SK-N-SH (cell line): ENCODE data around the gene IGFBP7. TPM values are rescaled to one million over a fixed set of nuclear protein-coding genes. Genes with fewer than 3 reads are reported as not detected.

Source experiments
- CTCF ChIA-PET: fragments of 300-600, 350-600 bp; formaldehyde crosslinking; extraction: SDS; loops from one replicate; lab custom pipeline; 2021; lab: Yijun Ruan, JAX
- POLR2A ChIA-PET: fragments of 350-600 bp; sonication (Branson Sonifier 250); formaldehyde crosslinking; extraction: SDS; loops from one replicate; lab custom pipeline; 2020; ENCODE audit warnings: antibody characterized with exemption, inconsistent platforms; lab: Yijun Ruan, JAX
- DNase-seq: peaks from one replicate; pipeline ENCODE4 v3.0.0; 2012
- H2AFZ ChIP-seq: fragments of 200-600 bp; sonication (generic); 2 replicates; pipeline ENCODE4 v1.8.1; 2016; ENCODE audit warnings: antibody characterized with exemption, mild to moderate bottlenecking, low read depth
- H3F3A ChIP-seq: fragments of 200-600 bp; sonication (generic); replicated peaks from 2 replicates; pipeline ENCODE3; 2016; ENCODE audit warnings: antibody characterized with exemption, mild to moderate bottlenecking; ENCODE audit not compliant: insufficient read depth
- H3K27ac ChIP-seq, 2 experiments: fragments of 200-500 bp in 1 of 2; fragments of 200-600 bp in 1 of 2; sonication (Bioruptor generic) in 1 of 2; sonication (generic), shearing (Covaris generic) in 1 of 2; 2 replicates each; pipeline versions ENCODE4 v1.5.1 to v1.6.1; 2014 to 2016; ENCODE audit warnings: low read depth in 2 of 2, inconsistent platforms in 1 of 2, low read length in 1 of 2, mild to moderate bottlenecking in 1 of 2, mixed read lengths in 1 of 2
- H3K27me3 ChIP-seq: fragments of 200-600 bp; sonication (generic), shearing (Covaris generic); 2 replicates; pipeline ENCODE4 v1.6.1; 2016; ENCODE audit warnings: mixed run types; ENCODE audit not compliant: insufficient read depth
- H3K36me3 ChIP-seq, 2 experiments: fragments of 200-500 bp in 1 of 2; fragments of 200-600 bp in 1 of 2; sonication (Bioruptor generic) in 1 of 2; sonication (generic) in 1 of 2; replicated peaks in 1 of 2; 2 replicates each; pipeline versions ENCODE3 to v1.5.1; 2014 to 2016; ENCODE audit warnings: low read length in 1 of 2, mild to moderate bottlenecking in 1 of 2; ENCODE audit not compliant: insufficient read depth in 2 of 2, control insufficient read depth in 1 of 2
- H3K4me1 ChIP-seq, 2 experiments: fragments of 200-500 bp in 1 of 2; fragments of 200-600 bp in 1 of 2; sonication (Bioruptor generic) in 1 of 2; sonication (generic), shearing (Covaris generic) in 1 of 2; 2 replicates each; pipeline versions ENCODE4 v1.5.1 to v1.6.1; 2014 to 2016; ENCODE audit warnings: low read depth in 1 of 2, low read length in 1 of 2, mixed run types in 1 of 2; ENCODE audit not compliant: insufficient read depth in 2 of 2, control insufficient read depth in 1 of 2
- H3K4me2 ChIP-seq: fragments of 200-600 bp; sonication (generic), shearing (Covaris generic); 2 replicates; pipeline ENCODE4 v1.6.1; 2017; ENCODE audit warnings: mixed run types
- H3K4me3 ChIP-seq, 2 experiments: fragments of 200-500 bp in 1 of 2; fragments of 200-600 bp in 1 of 2; sonication (Bioruptor generic) in 1 of 2; sonication (generic), shearing (Covaris generic) in 1 of 2; 2 replicates each; pipeline versions ENCODE4 v1.5.1 to v1.8.1; 2014 to 2016; ENCODE audit warnings: low read depth in 2 of 2, inconsistent platforms in 1 of 2, low read length in 1 of 2, mild to moderate bottlenecking in 1 of 2, mixed read lengths in 1 of 2, moderate library complexity in 1 of 2
- H3K79me2 ChIP-seq: fragments of 200-600 bp; sonication (generic); 2 replicates; pipeline ENCODE4 v1.8.1; 2017; ENCODE audit warnings: mild to moderate bottlenecking; ENCODE audit not compliant: insufficient read depth
- H3K9ac ChIP-seq: fragments of 200-600 bp; sonication (generic); 2 replicates; pipeline ENCODE4 v1.6.1; 2017; ENCODE audit warnings: mixed run types
- H3K9me2 ChIP-seq: fragments of 200-600 bp; sonication (generic); 2 replicates; pipeline ENCODE4 v1.6.1; 2017; ENCODE audit warnings: mixed run types
- H3K9me3 ChIP-seq: fragments of 200-600 bp; sonication (generic); 2 replicates; pipeline ENCODE4 v1.6.1; 2017; ENCODE audit warnings: mixed run types, mild to moderate bottlenecking, moderate library complexity
- H4K20me1 ChIP-seq: fragments of 200-600 bp; sonication (generic); 2 replicates; pipeline ENCODE4 v1.6.1; 2017; ENCODE audit warnings: mild to moderate bottlenecking, mixed run types; ENCODE audit not compliant: insufficient read depth
- GABPA ChIP-seq: IDR thresholded peaks from 2 replicates; pipeline ENCODE4 v1.4.0; 2012; ENCODE audit warnings: low read depth, mild to moderate bottlenecking
- MEF2A ChIP-seq: IDR thresholded peaks from 2 replicates; pipeline ENCODE4 v1.4.0; 2012; ENCODE audit warnings: low read depth, borderline replicate concordance
- RFX5 ChIP-seq: IDR thresholded peaks from 2 replicates; pipeline ENCODE4 v1.6.1; 2012; ENCODE audit warnings: mild to moderate bottlenecking, improper control_type of control experiment, low read length
- RXRA ChIP-seq: IDR thresholded peaks from 2 replicates; pipeline ENCODE4 v1.4.0; 2012; ENCODE audit warnings: low read depth, mild to moderate bottlenecking, borderline replicate concordance
- TAF1 ChIP-seq: IDR thresholded peaks from 2 replicates; pipeline ENCODE4 v1.6.1; 2012; ENCODE audit warnings: low read depth, mild to moderate bottlenecking, low read length, moderate library complexity, borderline replicate concordance
- TCF12 ChIP-seq: IDR thresholded peaks from 2 replicates; pipeline ENCODE4 v1.4.0; 2012
- WGBS: methylation state at CpG from one replicate; pipeline ENCODE4 v1.1.6; 2017; ENCODE audit warnings: low lambda C conversion rate; 5-methylcytosine and 5-hydroxymethylcytosine counted together
- polyA plus RNA-seq, 3 experiments: library from polyadenylated mRNA; depleted of rRNA; stranded (reverse); fragments of >200 nt; gene quantifications; 2 replicates each; pipeline ENCODE4 v1.2.3, GENCODE V29; 2012
- TF ChIP-seq, protein P1 (sequence below): IDR thresholded peaks from 2 replicates; pipeline ENCODE4 v1.6.1; 2012; ENCODE audit warnings: mild to moderate bottlenecking, low read depth, low read length, moderate library complexity
- TF ChIP-seq, protein P2 (sequence below): IDR thresholded peaks from 2 replicates; pipeline ENCODE4 v1.4.0; 2012; ENCODE audit warnings: low read depth, borderline replicate concordance
- TF ChIP-seq, protein P3 (sequence below): IDR thresholded peaks from 2 replicates; pipeline ENCODE4 v1.4.0; 2012; ENCODE audit warnings: low read depth
- TF ChIP-seq, protein P4 (sequence below): IDR thresholded peaks from 2 replicates; pipeline ENCODE4; 2012

The IGFBP7 gene
- polyA plus RNA-seq, 1 of the 3 experiments (the other 2 are of a cell fraction) = 0.38 TPM

DNA sequence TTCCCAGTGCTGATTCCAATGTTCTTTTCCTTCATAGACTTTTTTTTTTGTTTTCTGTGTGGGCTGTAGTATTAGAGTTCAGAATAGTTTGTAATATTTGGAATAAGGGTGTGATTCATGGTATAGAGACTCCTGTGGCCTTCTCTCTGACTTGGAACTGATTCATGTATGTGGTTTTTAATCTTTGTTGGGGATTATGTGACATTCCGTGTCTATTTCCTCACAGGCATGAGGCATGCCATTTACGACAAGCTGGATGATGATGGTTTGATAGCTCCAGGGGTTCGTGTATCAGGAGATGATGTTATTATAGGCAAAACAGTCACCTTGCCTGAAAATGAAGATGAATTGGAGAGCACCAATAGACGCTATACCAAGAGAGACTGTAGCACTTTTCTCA, 87.1 kb downstream of the IGFBP7 start:
- H3K4me3 ChIP-seq = no peak overlapping the region
- no peak overlapping the region for H3K9ac ChIP-seq
- H3K4me2 ChIP-seq = no peak overlapping the region

More for the DNA sequence above, 87.1 kb downstream of the IGFBP7 start:
- Histone ChIP-seq H3K27me3 (no peaks in the 10 kb centered on the region), H2AFZ (no peak overlapping the region), H3F3A (peaks cover 38% of the 10 kb centered on the region), H3K9me3 (no peaks in the 10 kb centered on the region), H3K36me3 (peaks cover 77% of the 10 kb centered on the region in 2 experiments), H4K20me1 (no peaks in the 10 kb centered on the region), H3K27ac (peak overlapping the region in 1 of 2 experiments; percentile 21; a peak in 2 of 4 replicates), H3K79me2 (peaks cover 39% of the 10 kb centered on the region), H3K9me2 (no peaks in the 10 kb centered on the region), H3K4me1 (peaks cover 0 to 4% of the 10 kb centered on the region in 2 experiments; a peak in 1 of 4 replicates)
- TF ChIP-seq MEF2A (no peak), TAF1 (no peak), GABPA (no peak), RFX5 (no peak), TCF12 (no peak), RXRA (no peak)
- TF ChIP-seq, protein P1, sequence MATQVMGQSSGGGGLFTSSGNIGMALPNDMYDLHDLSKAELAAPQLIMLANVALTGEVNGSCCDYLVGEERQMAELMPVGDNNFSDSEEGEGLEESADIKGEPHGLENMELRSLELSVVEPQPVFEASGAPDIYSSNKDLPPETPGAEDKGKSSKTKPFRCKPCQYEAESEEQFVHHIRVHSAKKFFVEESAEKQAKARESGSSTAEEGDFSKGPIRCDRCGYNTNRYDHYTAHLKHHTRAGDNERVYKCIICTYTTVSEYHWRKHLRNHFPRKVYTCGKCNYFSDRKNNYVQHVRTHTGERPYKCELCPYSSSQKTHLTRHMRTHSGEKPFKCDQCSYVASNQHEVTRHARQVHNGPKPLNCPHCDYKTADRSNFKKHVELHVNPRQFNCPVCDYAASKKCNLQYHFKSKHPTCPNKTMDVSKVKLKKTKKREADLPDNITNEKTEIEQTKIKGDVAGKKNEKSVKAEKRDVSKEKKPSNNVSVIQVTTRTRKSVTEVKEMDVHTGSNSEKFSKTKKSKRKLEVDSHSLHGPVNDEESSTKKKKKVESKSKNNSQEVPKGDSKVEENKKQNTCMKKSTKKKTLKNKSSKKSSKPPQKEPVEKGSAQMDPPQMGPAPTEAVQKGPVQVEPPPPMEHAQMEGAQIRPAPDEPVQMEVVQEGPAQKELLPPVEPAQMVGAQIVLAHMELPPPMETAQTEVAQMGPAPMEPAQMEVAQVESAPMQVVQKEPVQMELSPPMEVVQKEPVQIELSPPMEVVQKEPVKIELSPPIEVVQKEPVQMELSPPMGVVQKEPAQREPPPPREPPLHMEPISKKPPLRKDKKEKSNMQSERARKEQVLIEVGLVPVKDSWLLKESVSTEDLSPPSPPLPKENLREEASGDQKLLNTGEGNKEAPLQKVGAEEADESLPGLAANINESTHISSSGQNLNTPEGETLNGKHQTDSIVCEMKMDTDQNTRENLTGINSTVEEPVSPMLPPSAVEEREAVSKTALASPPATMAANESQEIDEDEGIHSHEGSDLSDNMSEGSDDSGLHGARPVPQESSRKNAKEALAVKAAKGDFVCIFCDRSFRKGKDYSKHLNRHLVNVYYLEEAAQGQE = no peak
- TF ChIP-seq, protein P2, sequence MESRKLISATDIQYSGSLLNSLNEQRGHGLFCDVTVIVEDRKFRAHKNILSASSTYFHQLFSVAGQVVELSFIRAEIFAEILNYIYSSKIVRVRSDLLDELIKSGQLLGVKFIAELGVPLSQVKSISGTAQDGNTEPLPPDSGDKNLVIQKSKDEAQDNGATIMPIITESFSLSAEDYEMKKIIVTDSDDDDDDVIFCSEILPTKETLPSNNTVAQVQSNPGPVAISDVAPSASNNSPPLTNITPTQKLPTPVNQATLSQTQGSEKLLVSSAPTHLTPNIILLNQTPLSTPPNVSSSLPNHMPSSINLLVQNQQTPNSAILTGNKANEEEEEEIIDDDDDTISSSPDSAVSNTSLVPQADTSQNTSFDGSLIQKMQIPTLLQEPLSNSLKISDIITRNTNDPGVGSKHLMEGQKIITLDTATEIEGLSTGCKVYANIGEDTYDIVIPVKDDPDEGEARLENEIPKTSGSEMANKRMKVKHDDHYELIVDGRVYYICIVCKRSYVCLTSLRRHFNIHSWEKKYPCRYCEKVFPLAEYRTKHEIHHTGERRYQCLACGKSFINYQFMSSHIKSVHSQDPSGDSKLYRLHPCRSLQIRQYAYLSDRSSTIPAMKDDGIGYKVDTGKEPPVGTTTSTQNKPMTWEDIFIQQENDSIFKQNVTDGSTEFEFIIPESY = no peak
- TF ChIP-seq, protein P3, sequence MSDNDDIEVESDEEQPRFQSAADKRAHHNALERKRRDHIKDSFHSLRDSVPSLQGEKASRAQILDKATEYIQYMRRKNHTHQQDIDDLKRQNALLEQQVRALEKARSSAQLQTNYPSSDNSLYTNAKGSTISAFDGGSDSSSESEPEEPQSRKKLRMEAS = no peak
- TF ChIP-seq, protein P4, sequence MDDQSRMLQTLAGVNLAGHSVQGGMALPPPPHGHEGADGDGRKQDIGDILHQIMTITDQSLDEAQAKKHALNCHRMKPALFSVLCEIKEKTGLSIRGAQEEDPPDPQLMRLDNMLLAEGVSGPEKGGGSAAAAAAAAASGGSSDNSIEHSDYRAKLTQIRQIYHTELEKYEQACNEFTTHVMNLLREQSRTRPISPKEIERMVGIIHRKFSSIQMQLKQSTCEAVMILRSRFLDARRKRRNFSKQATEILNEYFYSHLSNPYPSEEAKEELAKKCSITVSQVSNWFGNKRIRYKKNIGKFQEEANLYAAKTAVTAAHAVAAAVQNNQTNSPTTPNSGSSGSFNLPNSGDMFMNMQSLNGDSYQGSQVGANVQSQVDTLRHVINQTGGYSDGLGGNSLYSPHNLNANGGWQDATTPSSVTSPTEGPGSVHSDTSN = no peak
- WGBS = 79% methylated on average over 4 of the region's 4 CpGs
- no peak for DNase-seq
- POLR2A ChIA-PET = no interaction called here
- CTCF ChIA-PET = interaction anchor here (1.5 to 2.3 kb wide), 2 partner anchors 15 to 141 kb away, joined by 7 to 12 read pairs; no protein-coding TSS in a partner anchor
